Embryonic facial prominence (tissue), 1 donor: ENCODE results near the gene KRAS.

Experiments used
- DNase-seq: peaks from one replicate; pipeline ENCODE4 v3.0.0-alpha.2; 2016; ENCODE audit errors: extremely low spot score

KRAS gene

GRCh38 chr12:25195056-25195971 is 55.4 kb downstream of the KRAS start, which contains the start of the genes DNAI7 and ETFRF1:
Gene DNAI7 (minus strand): TSS chr12:25195160. CDS start chr12:25195078, 82 bp downstream.
Gene ETFRF1 (plus strand): TSS chr12:25195237. CDS start chr12:25203957, 8,720 bp downstream.
- peak; percentile 95 for DNase-seq

- DNase-seq, result no peak
Observed at GRCh38 chr12:25194722-25195055, 56.0 kb downstream of the KRAS start.

- DNase-seq, result peak; percentile 58
Observed at GRCh38 chr12:25194214-25194613, 56.5 kb downstream of the KRAS start.

GRCh38 chr12:25190793-25191192 is 59.9 kb downstream of the KRAS start:
- DNase-seq, result no peak

- no peak for DNase-seq
Observed at GRCh38 chr12:25189656-25190055, 61.1 kb downstream of the KRAS start.

GRCh38 chr12:25187781-25188180 is 62.9 kb downstream of the KRAS start:
- peak; percentile 29 for DNase-seq

- DNase-seq, result no peak
Observed at GRCh38 chr12:25186788-25187402, 63.8 kb downstream of the KRAS start.

- DNase-seq, result no peak
Observed at GRCh38 chr12:25186038-25186787, 64.5 kb downstream of the KRAS start.

GRCh38 chr12:25184132-25184531 is 66.6 kb downstream of the KRAS start:
- no peak for DNase-seq

- no peak for DNase-seq
Observed at GRCh38 chr12:25182765-25183164, 68.0 kb downstream of the KRAS start.

- DNase-seq, result no peak
Observed at GRCh38 chr12:25162866-25163265, 87.9 kb downstream of the KRAS start.

GRCh38 chr12:25156061-25156460 is 94.7 kb downstream of the KRAS start:
- no peak for DNase-seq

GRCh38 chr12:25155022-25155576 is 95.6 kb downstream of the KRAS start:
- peak; percentile 15 for DNase-seq
